H1 (cell line): Measurements from ENCODE around the gene GALNTL6. TPM values are rescaled to one million over a fixed set of nuclear protein-coding genes. Genes with fewer than 3 reads are reported as not detected.

ENCODE experiments used
- CHD1 ChIP-seq: IDR thresholded peaks from 2 replicates; pipeline ENCODE4 v1.6.1; 2012; ENCODE audit warnings: low read depth, low read length, improper control_type of control experiment
- GABPA ChIP-seq: IDR thresholded peaks from 2 replicates; pipeline ENCODE4 v1.6.1; 2011; ENCODE audit warnings: mild to moderate bottlenecking, low read length, moderate library complexity, borderline replicate concordance; ENCODE audit not compliant: insufficient read depth
- HDAC2 ChIP-seq, 2 experiments: fragments of 300-600 bp in 1 of 2; sonication (generic) in 1 of 2; IDR thresholded peaks; 2 replicates each; pipeline ENCODE4 v1.6.1; 2011 to 2012; ENCODE audit warnings: low read depth in 2 of 2, low read length in 2 of 2, mild to moderate bottlenecking in 2 of 2, moderate library complexity in 2 of 2, borderline replicate concordance in 1 of 2, inconsistent platforms in 1 of 2
- KDM1A ChIP-seq: fragments of 200-600, 300-600 bp; sonication (generic); IDR thresholded peaks from 2 replicates; pipeline ENCODE4 v1.7.1; 2016; ENCODE audit warnings: mild to moderate bottlenecking, low read length, borderline replicate concordance
- POLR2A ChIP-seq, 2 experiments: IDR thresholded peaks; 1 replicate in 1 of 2; 2 replicates in 1 of 2; pipeline ENCODE4 v1.6.1; 2011; ENCODE audit warnings: low read depth in 2 of 2, low read length in 2 of 2, mild to moderate bottlenecking in 2 of 2; ENCODE audit errors: control extremely low read depth in 1 of 2
- SIN3A ChIP-seq, 2 experiments: IDR thresholded peaks in 1 of 2; conservative IDR thresholded peaks in 1 of 2; 2 replicates each; pipeline ENCODE4 v1.6.1; 2011 to 2012; ENCODE audit warnings: low read length in 2 of 2, improper control_type of control experiment in 1 of 2, low read depth in 1 of 2, mild to moderate bottlenecking in 1 of 2
- TCF12 ChIP-seq: IDR thresholded peaks from 2 replicates; pipeline ENCODE4 v1.6.1; 2011; ENCODE audit warnings: low read depth, mild to moderate bottlenecking, low read length
- polyA plus RNA-seq, 7 experiments: library from polyadenylated mRNA; depleted of rRNA in 3 of 7; stranded (reverse) in 5 of 7; unstranded in 2 of 7; fragments of >200 nt in 5 of 7; fragments of 200-250 nt in 2 of 7; gene quantifications; 1 replicate in 5 of 7; 2 replicates in 1 of 7; 4 replicates in 1 of 7; pipeline versions ENCODE4 v1.2.1 to v1.2.3, GENCODE V29; 2011 to 2013; ENCODE audit warnings: missing spikeins in 2 of 7, mixed read lengths in 2 of 7
- total RNA-seq: library from RNA; stranded (reverse); fragmentation: NEBNext Ultra II Directional; extraction: Animal tissue kit (Norgen Biotek cat#: 25700); gene quantifications from 2 replicates; pipeline ENCODE4 v1.2.1, GENCODE V29; 2021

Gene GALNTL6
- total and polyA plus RNA-seq, 2 of the 8 experiments (the other 6 are each of a cell fraction or from before 2014, with no cell fraction given) = 0.03 to 0.32 TPM

DNA sequence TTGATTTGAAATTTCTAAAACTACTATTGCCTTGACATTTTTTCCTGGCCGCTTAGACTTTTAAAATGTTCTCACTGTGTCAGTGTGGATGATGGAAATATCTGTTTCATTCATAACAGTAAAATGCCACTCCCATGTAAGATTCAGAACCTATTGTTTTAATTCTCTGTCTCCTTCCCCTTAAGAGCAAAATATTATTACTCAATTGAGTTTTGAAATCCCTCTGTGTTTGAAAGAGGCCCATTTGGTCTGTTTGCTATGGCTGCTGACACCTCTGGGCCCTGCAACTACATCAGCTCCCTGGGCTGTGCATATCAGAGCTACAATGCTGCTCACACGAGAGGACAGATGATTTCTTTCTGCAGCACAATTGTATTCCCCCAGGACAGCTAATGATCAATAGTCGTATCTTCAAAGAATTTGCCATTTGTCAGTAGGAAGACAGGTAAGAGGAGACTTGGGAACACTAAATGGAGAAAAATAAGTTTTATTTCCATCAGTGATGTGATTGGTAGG lies 967.4 kb downstream of the GALNTL6 start (continued):
- TF ChIP-seq SIN3A (conservative IDR thresholded peaks at IDR 0.05 in 1 of 2, IDR thresholded peaks at IDR 0.05 in 1 of 2; ENCODE audit: low read depth in 1 of 2, low read length in 2 of 2) (no peak), GABPA (no peak), TCF12 (no peak), HDAC2 (IDR thresholded peaks at IDR 0.05; ENCODE audit: borderline replicate concordance in 1 of 2, low read depth in 2 of 2, low read length in 2 of 2) (no peak), KDM1A (no peak), POLR2A (IDR thresholded peaks at IDR 0.05; ENCODE audit: control extremely low read depth in 1 of 2, low read depth in 2 of 2, low read length in 2 of 2) (no peak), CHD1 (no peak)
